Endothelial cell of hepatic sinusoid (primary cell): ENCODE results near the gene ZSWIM4.

Experiments
- in situ Hi-C: cut with HindIII; loops from 2 replicates; pipeline ENCODE4 v1.10.0; 2017; ENCODE audit warnings: low sequenced_read_pairs

The ZSWIM4 gene

DNA sequence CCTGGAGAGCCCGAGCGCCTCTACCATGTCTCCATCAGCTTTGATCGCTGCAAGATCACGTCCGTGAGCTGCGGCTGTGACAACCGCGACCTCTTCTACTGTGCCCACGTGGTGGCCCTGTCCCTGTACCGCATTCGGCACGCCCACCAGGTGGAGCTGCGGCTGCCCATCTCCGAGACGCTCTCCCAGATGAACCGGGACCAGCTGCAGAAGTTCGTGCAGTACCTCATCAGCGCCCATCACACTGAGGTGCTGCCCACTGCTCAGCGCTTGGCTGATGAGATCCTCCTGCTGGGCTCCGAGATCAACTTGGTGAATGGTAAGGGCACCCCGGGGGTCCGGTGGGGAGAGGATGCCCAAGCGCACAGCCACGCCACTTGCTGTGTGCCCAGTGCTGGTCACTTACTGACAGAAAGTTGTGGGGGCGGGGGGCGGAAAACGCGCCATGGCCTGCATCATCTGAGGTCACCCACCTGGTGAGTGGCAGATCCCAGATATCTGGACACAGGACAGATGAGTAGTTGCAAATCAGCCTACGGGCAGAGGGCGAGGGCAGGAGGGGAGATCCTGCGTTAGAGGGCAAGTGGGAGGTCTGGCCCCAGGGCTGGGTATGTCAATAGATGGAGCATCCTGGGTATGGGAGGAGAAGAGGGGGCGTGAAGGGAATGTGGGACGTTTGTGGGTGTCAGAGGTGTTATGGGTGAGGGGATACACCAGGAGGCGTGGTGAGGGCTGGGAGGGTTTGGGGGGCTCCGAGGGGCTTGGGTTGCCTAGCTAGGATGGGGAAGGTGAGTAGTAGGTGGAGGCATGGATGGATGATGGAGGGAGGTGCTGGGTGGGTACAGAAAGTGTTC lies 9.8 kb downstream of the ZSWIM4 start:
- in situ Hi-C loops: no loop called here

DNA sequence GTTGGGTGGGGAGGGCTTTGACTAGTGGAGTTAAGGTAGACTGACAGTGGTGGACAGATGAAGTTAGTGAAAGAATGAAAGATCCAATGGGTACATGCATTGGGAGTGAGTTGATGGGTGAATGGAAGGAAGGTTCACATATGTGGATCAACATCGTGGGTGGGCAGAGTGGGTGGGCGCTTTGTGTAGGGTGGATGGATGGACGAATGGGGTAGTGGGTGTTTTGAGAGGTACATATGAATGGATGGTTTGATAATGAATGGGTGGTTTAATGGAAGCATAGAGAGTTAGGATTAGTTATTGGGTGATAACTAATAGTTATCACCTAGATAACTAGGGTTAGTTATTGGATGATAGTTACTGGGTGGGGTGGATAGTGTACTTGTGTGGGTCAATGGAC lies 11.5 kb downstream of the ZSWIM4 start:
- in situ Hi-C loops: no loop called here

DNA sequence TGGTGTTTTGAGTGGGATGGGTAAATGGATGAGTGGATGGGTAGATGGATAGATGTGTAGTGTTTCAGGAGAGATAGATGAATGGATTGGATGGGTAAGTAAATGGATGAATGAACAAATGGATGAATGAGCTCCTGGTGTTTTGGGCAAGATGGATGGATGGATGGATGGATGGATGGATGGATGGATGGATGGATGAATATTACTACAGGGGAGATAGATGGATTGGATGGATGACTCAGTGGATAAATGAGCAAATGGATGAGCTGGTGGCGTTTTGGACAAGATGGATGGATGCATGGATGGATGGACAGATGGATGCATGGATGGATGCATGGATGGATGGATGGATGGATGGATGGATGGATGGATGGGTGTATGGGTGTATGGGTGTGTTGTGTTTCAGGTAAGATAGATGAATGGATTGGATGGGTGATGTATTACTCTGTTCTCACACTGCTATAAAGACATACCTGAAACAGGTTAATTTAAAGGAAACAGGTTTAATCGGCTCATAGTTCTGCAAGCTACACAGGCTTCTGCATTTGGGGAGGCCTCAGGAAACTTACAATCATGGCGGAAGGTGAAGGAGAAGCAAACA lies 12.3 kb downstream of the ZSWIM4 start:
- in situ Hi-C loops: no loop called here

DNA sequence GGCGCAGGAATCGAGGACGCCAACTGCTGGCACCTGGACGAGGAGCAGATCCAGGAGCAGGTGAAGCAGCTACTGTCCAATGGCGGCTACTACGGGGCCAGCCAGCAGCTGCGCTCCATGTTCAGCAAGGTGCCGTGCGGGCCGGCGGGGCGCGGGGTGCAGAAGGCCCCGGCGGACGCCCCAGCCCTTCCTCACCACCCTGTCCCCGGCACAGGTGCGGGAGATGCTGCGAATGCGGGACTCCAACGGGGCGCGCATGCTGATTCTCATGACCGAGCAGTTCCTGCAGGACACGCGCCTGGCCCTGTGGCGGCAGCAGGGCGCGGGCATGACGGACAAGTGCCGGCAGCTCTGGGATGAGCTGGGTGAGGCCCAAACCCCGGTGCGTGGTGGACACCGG lies 13.6 kb downstream of the ZSWIM4 start:
- in situ Hi-C loops: no loop called here

DNA sequence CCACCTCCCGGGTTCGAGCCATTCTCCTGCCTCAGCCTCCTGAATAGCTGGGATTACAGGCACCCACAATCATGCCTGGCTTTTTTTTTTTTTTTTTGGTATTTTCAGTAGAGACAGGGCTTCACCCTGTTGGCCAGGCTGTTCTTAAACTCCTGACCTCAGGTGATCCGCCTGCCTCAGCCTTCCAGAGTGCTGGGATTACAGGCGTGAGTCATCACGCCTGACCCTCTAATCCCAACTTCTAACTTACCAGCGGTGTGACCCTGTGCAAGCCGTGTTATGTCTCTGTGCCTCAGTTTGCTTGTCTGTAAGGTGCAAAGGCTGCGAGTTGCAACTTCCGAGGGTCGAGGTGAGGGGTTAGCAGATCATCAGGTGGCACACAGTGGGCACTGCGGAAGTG lies 17.3 kb downstream of the ZSWIM4 start:
- in situ Hi-C loops: no loop called here

DNA sequence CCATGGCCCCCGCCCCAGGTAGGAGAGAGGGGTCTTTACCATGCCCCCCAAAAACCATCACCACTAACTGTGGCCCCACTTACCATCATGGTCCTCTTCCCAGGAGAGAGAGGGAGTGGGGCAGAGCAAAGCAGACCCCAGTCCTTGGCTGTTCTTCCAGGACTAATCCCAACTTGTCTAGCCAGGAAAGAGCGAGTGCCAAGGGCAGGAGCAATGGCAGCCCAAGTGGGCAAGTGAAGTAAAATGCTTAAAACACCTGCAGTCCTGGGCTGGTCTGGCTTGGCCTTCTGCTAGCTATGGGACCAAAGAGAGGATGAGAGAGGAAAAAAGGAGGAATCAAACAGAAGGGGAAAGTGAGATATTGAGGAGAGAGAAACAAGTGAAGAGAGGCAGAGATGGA lies 17.9 kb downstream of the ZSWIM4 start:
- in situ Hi-C loops: no loop called here

DNA sequence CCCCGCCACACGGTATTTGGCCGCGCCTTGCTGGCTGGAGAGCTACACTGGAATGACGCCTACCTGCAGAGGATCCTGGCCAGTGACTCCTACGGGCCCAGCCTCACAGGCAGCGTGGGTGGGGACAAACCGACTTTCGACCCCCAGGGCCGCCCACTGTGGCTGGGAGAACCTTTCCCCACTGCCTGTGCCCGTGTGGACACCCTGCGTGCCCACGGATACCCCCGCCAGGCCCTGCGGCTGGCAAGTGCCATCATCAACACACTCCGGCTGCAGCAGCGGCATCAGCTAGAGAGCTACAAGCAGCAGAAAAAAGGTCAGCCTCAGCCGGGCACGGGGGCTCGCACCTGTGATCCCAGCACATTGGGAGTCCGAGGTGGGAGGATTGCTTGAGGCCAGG lies 19.3 kb downstream of the ZSWIM4 start:
- in situ Hi-C loops: no loop called here

DNA sequence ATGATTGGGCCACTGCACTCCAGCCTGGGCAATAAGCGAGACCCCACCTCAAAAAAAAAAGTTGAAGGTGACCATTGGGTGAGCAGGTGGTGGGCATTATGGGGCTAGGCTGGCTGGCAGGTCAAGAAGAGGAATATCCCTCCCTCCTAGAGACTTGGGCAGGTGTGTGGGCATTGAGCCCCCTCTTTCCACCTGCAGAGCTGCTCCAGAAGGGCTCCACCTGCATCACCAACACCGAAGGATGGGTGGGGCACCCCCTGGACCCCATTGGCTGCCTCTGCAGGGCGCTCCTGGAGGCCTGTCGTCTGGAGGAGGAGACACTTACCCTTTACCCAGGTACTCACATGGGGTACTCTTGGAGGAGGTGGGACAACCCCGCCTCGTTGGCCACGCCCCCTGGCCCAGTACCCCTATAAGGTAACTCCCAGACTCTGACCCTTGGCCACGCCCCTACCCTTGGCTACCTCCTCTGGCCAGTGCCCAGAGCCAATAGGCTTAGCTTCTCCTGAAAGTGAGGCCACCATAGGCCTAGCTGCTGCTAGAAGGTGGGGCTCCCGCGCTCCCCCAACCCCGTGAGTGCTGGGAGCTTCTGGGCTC lies 21.9 kb downstream of the ZSWIM4 start:
- in situ Hi-C loops: no loop called here

DNA sequence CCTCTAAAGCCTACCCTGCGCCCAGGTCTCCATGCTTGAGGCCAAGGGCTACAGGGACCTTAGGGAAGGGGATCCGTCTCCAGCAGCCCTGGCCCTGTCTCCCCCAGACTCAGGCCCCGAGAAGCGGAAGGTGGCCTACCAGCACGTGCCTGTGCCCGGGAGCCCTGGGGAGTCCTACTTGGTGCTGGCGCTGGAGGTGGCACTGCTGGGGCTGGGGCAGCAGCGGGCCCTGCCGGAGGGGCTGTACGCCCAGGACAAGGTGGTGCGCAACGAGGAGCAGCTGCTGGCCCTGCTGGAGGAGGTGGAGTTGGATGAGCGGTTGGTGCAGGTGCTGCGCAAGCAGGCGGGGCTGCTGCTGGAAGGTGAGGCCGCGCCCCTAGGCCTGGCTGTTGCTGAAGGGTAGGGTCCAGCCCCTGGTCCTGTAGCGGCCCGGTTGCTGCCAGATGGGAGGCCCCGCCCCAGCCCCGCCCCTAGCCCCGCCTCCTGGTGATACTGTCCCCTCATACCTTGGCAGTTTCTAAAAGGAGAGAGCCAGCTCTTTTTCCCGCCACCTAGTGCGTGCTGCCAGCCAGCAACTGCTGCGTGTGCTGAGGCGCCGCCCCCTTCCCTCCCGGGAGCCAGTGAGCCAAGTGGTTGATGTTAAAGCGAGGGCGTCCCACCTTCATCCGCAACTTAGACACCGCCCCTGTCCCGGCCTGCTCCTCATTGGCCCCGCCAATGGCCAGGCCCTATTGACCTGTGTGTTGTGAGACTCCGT lies 22.6 kb downstream of the ZSWIM4 start:
- in situ Hi-C loops: no loop called here

DNA sequence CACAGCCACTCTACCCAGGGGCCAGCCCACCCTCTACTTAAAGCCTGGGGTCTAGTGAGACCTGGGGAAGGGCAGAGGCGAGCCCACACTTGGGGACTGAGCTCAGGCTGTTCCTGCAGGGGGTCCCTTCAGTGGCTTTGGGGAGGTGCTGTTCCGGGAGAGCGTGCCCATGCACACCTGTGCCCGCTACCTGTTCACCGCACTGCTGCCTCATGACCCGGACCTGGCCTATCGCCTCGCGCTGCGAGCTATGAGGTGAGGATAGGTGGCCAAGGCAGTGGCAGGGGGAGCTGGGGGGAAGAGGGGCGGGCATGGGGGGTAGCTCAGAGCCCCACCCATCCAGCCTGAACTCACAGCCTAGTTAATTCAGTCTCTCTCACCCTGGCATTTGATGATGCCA lies 24.0 kb downstream of the ZSWIM4 start:
- in situ Hi-C loops: no loop called here

DNA sequence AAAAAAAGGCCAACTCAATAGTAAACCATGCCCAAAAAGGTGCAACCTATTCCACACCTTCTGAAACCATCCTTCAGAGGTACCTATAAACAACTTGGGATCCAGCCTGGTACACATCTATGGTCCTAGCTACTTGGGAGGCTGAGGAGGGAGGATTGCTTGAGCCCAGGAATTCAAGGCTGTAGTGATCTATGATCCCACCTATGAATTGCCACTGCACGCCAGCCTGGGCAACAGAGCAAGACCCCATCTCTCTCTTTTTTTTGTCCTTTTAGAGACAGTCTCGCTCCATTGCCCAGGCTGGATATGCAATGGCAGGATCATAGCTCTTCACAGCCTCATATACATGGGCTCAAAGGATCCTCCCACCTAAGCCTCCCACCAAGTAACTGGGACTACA lies 26.0 kb downstream of the ZSWIM4 start:
- in situ Hi-C loops: no loop called here

DNA sequence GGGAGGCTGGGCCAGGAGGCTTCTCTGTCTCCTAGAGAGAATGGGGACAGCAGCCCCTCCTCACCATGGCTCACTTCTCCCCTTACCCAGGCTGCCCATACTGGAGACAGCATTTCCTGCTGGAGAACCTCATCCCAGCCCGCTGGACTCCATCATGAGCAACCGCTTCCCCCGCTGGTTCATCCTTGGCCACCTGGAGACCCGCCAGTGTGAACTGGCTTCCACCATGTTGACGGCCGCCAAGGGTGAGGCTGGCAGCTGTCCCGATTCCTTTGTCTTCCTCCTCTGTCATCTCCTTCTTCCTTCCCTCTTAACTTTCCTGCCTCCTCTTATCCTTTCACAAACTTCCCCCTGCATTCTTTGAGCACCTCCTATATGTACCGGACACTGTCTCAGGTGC lies 28.0 kb downstream of the ZSWIM4 start:
- in situ Hi-C loops: no loop called here

DNA sequence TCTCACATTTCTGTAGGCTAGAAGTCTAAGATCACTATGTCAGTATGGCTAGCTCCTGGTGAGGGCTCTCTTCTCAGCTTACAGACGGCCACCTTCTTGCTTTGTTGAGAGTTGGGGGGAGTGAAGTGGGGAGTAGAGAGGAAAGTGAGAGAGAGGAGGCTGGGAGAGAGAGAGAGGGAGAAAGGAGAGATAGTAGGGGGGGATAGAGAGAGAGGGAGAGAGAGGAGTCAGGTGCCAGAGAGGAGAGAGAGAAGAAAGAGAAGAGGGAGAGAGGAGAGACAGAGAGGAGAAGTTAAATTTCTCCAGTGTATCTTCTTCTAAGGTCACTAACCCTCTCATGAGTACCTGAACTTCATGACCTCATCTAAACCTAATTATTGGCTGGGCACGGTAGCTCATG lies 28.7 kb downstream of the ZSWIM4 start:
- in situ Hi-C loops: no loop called here

DNA sequence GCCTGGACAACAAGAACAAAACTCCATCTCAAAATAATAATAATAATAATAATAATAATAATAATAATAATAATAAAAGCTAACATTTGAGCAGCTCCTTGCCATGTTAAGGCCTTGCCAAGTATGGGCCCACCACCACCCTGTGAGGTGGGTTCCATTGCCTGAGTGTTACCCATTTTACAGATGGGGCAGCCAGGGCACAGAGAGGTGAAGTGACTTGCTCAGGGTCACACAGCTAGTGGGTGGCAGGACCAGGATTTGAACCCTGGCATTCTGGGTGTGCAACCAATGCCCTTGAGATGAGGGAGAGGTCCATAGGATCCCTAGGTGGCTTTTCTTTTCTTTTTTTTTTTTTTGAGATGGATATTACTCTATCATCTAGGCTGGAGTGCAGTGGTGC lies 29.5 kb downstream of the ZSWIM4 start:
- in situ Hi-C loops: no loop called here

DNA sequence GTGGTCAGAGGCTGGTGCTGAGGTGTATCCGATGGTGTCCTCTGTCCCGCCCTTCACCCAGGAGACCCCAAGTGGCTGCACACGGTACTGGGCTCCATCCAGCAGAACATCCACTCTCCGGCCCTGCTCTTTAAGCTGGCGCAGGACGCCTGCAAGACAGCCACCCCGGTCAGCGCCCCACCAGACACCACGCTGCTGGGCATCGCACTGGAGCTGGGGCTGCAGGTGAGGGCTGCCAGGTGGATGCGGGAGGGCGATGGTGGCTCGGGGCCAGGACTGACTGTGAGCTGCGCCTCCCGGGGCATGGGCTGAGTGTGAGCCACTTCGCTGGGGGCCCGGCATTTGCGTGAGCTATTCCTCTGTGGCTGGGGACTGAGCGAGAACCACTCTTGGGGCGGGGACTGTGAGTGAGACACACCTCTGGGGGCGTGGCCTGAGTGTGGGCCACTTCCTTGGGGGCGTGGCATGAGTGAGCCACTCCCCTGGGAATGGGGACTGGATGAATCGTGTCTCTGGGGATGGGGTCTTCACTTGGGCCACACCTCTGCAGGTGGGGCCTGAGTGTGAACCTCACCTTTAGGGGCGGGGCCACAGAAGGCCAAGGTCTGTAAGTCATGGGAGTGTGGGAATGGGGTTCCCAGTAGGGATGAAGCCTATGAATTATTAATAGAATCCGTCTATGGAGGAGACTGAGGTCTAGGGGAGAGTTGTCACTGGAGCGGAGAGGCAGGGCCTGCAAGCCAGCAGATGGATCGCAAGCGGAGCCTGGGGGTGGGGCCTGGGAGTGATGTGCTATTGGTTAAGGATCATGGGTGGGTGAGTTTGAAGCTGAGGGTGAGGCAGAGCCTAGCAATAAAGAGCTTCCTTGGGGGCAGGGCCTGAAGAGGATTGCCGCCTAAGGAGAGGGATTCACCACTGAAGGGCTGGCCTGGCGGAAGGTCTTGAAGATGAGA lies 30.5 kb downstream of the ZSWIM4 start:
- in situ Hi-C loops: no loop called here

DNA sequence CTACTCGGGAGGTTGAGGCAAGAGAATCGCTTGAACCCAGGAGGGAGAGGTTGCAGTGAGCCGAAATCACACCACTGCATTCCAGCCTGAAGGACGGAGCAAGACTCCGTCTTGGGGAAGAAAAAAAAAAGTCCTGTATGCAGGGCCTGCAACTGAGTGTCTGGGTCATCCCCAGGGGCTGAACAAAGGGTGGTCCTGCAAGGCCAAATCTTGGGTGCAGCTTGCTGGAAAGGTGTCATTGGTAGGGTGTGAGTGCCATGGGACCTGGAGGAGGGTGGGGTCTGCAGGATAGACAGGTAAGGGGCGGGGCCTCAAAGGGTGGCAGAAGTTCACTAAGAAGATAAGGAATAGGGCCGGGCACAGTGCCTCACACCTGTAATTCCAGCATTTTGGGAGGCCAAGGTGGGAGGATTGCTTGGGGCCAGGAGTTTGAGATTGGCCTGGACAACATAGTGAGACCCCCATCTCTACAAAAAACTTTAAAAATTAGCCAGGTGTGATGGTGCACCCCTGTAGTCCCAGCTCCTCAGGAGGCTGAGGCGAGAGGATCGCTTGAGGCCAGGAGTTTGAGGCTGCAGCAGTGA lies 31.5 kb downstream of the ZSWIM4 start:
- in situ Hi-C loops: no loop called here

DNA sequence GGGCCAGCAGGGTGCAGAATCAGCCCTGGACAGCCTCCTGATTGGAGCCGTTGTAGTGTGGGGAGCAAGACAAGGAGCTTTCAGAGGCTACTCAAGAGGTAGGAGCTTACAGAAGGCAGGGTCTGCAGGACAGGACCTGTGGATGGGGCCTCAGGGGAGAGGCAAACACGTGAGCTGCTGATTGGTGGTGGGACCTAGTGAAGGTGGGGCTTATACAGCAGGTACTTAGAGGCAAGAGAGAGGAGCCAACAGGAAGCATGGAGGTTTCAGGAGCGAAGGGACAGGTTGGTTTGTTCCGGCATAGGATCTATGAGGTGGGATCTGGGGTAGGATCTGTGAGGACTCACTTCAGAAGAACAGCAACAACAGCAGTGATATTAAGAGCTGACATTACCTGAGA lies 32.4 kb downstream of the ZSWIM4 start:
- in situ Hi-C loops: no loop called here

DNA sequence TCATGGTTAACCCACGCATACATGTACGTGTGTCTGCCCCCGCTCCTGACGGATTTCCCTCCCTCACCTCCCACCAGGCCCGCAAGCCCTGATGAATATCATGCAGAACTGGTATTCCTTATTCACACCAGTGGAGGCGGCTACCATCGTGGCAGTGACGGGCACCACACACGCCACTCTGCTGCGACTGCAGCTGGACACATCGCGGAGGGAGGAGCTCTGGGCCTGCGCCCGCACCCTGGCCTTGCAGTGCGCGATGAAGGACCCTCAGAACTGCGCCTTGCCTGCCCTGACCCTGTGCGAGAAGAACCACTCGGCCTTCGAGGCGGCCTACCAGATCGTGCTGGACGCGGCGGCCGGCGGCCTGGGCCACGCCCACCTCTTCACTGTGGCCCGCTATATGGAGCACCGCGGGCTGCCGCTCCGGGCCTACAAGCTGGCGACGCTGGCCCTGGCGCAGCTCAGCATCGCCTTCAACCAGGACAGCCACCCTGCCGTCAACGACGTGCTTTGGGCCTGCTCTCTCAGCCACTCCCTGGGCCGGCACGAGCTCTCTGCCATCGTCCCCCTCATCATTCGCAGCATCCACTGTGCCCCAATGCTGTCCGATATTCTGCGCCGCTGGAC lies 35.0 kb downstream of the ZSWIM4 start:
- in situ Hi-C loops: loop anchor here (5.0 to 10.0 kb wide), 2 partner anchors 33 to 95 kb away; partner anchors contain the start of gene ZSWIM4

DNA sequence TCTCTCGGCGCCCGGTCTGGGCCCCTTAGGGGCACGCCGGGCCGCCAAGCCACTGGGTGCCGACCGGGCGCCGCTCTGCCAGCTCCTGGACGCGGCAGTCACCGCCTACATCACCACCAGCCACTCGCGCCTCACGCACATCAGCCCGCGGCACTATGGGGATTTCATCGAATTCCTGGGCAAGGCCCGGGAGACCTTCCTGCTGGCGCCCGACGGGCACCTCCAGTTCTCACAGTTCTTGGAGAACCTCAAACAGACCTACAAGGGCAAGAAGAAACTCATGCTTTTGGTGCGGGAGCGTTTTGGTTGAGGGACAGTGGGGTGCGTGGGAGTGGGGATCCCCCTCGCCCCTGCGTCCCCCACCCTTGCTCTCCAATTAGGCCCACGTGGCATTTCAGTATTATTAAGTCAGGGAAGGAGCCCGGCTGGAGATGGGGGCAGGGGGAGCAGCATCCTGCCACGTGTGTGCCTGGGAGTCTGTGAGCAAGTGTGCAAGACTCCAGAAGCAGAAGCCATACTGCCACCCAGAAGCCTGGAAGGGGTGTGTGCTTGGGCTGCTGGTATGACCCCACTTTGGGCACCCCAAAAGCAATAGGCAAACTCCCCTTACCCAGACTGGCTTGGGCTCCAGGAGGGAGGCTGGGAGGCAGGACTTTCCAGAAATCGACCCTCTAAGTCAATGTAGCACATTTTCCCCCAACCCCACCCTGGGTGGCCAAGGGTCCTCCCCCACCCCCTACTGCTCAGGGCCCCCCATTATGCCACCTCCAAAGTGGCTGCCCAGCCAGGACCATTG lies 35.7 kb downstream of the ZSWIM4 start:
- in situ Hi-C loops: loop anchor here (5.0 to 10.0 kb wide), 2 partner anchors 34 to 96 kb away; partner anchors contain the start of gene ZSWIM4
